GM06990 (cell line): ENCODE data around the gene SLC17A3.

Source experiments
- DNase-seq: peaks from one replicate; pipeline ENCODE4 v3.0.0-alpha.2; 2011; ENCODE audit not compliant: insufficient read length; ENCODE audit errors: extremely low read depth
- H3K27me3 ChIP-seq: replicated peaks from 2 replicates; pipeline ENCODE4 v1.6.0; 2011; ENCODE audit warnings: low read length; ENCODE audit not compliant: control insufficient read depth, insufficient read depth
- H3K36me3 ChIP-seq: 2 replicates; pipeline ENCODE4 v1.5.1; 2011; ENCODE audit warnings: low read length; ENCODE audit not compliant: control insufficient read depth, insufficient read depth
- H3K4me3 ChIP-seq: replicated peaks from 2 replicates; pipeline ENCODE4 v1.5.1; 2011; ENCODE audit warnings: low read depth, mild to moderate bottlenecking, control low read depth, low read length
- TF ChIP-seq, protein P1 (sequence below): IDR thresholded peaks from 2 replicates; pipeline ENCODE4 v1.5.1; 2011; ENCODE audit warnings: low read length, control low read depth, mild to moderate bottlenecking, inconsistent platforms; ENCODE audit not compliant: insufficient read depth, poor library complexity, severe bottlenecking

SLC17A3 gene

DNA sequence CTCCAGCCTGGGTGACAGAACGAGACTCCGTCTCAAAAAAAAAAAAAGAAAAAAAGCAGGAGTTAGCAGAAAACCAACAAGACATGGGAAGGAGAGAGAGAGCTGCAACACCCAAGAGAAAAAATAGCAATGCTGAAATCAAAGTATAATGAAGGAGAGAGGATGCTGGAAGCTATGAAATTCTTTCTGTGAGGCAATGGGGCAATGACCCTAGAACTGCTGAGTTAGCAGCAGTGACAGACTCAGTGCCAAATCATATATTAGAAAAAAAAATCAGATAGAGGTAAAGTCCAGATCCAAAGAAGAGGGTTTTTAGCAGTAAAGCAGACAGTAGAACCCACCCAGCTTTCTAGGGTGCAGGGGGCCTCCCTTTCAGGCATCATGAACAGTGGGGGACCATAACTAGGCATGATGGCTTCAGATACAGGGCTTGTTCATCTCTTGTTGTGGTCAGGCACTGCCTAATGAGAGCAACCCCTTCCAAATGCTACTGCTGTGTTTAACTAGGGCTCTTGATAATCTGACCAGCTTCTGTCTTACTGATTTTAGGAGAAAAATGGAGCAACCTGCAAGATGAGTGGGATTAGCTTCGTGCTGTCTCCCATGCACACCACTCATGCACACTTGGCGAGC is 29.5 kb upstream of the SLC17A3 start:
- no peak overlapping the region for H3K4me3 ChIP-seq
- H3K27me3 ChIP-seq = no peaks in the 10 kb centered on the region
- DNase-seq = no peak
- H3K36me3 ChIP-seq = no peaks in the 10 kb centered on the region
- TF ChIP-seq, protein P1, sequence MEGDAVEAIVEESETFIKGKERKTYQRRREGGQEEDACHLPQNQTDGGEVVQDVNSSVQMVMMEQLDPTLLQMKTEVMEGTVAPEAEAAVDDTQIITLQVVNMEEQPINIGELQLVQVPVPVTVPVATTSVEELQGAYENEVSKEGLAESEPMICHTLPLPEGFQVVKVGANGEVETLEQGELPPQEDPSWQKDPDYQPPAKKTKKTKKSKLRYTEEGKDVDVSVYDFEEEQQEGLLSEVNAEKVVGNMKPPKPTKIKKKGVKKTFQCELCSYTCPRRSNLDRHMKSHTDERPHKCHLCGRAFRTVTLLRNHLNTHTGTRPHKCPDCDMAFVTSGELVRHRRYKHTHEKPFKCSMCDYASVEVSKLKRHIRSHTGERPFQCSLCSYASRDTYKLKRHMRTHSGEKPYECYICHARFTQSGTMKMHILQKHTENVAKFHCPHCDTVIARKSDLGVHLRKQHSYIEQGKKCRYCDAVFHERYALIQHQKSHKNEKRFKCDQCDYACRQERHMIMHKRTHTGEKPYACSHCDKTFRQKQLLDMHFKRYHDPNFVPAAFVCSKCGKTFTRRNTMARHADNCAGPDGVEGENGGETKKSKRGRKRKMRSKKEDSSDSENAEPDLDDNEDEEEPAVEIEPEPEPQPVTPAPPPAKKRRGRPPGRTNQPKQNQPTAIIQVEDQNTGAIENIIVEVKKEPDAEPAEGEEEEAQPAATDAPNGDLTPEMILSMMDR = no peak

DNA sequence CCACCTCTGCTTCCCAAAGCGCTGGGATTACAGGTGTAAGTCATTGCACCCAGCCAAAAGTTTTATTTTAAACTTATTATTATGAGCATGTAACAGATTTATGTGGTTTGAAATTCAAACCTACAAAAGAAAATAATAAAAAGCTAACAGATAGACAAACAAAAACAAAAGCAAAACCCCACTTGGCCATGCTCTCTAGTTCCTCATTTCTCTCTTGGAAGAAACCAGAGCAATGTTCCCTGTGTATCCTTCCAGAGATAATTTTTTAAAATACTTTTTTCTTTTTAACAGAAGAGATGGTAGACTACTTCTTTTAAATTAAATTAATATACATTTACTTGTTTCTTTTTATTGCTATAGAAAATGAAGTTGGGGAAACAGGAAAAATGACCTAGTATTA is 28.0 kb upstream of the SLC17A3 start:
- no peaks in the 10 kb centered on the region for H3K36me3 ChIP-seq
- TF ChIP-seq, protein P1 = no peak
- DNase-seq = no peak
- no peaks in the 10 kb centered on the region for H3K27me3 ChIP-seq
- no peak overlapping the region for H3K4me3 ChIP-seq

DNA sequence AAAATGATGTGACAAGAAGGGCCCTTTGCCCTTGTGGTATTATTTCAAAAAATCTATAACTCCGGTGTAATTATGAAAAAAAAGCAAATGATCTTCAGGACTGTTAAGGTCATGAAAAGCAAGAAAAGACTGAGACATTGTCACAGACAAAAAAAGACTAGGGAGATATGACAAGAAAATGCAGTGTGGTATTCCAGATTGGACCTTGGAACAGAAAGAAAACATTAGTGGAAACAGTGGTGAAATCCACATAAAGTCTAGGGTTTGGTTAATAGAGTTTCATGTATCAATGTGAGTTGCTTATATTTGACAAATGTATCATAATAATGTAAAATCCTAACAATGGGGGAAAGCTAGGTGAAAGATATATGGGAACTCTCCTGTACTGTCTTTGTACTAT is 26.8 kb upstream of the SLC17A3 start:
- TF ChIP-seq, protein P1 = no peak
- Histone ChIP-seq H3K27me3 (no peaks in the 10 kb centered on the region), H3K36me3 (no peaks in the 10 kb centered on the region), H3K4me3 (no peak overlapping the region)
- DNase-seq = no peak

DNA sequence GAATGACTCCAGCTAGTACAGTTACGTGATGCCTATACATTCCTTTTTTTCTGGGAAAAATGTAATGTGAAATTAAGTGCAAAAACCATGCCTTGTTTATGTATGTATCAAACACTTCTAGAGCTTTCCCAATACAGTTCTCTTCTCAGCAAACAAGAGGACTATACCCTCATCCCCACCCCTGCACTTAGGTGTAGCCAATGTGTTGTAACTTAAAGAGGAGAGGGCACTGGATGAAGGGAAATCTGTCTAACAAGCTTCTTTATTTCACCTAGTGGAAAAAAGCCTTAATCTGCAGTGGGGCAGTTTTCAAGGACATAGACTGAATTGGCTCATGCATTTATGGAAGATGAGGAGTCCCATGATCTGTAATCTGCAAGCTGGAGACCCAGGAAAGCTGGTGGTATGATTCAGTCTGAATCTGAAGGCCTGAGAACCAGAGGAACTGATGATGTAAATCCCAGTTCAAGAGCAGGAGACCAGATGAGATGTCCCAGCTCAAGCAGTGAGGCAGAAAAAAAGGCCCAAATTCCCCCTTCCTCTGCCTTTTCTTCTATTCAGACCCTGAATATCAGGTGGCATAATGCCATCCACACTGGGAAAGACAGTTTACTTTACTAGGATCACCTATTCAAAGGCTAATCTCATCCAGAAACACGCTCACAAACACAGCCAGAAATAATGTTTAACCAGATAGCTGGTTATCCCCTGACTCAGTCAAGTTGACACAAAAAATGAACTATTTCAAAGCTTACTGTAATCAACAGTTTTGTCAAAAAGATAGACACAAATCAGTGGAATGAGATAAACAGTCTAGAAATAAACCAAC is 25.8 kb upstream of the SLC17A3 start:
- no peak overlapping the region for H3K4me3 ChIP-seq

DNA sequence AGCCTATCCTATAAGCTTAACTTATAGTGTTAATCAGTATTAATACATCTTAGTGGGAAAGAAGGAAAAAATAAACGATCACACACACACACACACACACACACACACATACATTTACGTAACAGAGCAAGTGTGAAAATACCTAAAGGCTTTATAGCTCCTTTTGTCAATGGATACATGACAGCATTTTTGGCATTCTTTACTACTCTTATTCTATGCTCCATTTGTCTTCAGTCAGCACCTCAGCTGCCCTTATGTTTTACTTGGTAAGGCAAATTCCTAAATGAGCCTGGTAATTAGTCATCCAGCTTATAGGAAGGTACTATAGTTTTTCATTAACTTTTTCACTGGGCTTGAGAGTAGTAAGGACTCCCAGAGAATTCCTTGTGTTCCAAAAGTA is 25.1 kb upstream of the SLC17A3 start:
- DNase-seq = no peak
- TF ChIP-seq, protein P1 = no peak
- Histone ChIP-seq H3K36me3 (no peaks in the 10 kb centered on the region), H3K27me3 (no peaks in the 10 kb centered on the region), H3K4me3 (no peak overlapping the region)

More for the DNA sequence above, 25.8 kb upstream of the SLC17A3 start:
- no peak for DNase-seq
- no peaks in the 10 kb centered on the region for H3K36me3 ChIP-seq
- TF ChIP-seq, protein P1 = no peak
- H3K27me3 ChIP-seq = no peaks in the 10 kb centered on the region
